Measurements from ENCODE around the gene XCL2.

Gene XCL2

GRCh38 chr1:168505006-168505405, 38.8 kb downstream of the XCL2 start:
- no peak overlapping the region for H3K4me3 ChIP-seq (ENCODE audit: low read depth, low read length)
- no peak for DNase-seq (ENCODE audit: low read depth)
- TF ChIP-seq, protein P1, sequence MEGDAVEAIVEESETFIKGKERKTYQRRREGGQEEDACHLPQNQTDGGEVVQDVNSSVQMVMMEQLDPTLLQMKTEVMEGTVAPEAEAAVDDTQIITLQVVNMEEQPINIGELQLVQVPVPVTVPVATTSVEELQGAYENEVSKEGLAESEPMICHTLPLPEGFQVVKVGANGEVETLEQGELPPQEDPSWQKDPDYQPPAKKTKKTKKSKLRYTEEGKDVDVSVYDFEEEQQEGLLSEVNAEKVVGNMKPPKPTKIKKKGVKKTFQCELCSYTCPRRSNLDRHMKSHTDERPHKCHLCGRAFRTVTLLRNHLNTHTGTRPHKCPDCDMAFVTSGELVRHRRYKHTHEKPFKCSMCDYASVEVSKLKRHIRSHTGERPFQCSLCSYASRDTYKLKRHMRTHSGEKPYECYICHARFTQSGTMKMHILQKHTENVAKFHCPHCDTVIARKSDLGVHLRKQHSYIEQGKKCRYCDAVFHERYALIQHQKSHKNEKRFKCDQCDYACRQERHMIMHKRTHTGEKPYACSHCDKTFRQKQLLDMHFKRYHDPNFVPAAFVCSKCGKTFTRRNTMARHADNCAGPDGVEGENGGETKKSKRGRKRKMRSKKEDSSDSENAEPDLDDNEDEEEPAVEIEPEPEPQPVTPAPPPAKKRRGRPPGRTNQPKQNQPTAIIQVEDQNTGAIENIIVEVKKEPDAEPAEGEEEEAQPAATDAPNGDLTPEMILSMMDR (conservative IDR thresholded peaks at IDR 0.05; ENCODE audit: low read depth, low read length) = no peak

DNA sequence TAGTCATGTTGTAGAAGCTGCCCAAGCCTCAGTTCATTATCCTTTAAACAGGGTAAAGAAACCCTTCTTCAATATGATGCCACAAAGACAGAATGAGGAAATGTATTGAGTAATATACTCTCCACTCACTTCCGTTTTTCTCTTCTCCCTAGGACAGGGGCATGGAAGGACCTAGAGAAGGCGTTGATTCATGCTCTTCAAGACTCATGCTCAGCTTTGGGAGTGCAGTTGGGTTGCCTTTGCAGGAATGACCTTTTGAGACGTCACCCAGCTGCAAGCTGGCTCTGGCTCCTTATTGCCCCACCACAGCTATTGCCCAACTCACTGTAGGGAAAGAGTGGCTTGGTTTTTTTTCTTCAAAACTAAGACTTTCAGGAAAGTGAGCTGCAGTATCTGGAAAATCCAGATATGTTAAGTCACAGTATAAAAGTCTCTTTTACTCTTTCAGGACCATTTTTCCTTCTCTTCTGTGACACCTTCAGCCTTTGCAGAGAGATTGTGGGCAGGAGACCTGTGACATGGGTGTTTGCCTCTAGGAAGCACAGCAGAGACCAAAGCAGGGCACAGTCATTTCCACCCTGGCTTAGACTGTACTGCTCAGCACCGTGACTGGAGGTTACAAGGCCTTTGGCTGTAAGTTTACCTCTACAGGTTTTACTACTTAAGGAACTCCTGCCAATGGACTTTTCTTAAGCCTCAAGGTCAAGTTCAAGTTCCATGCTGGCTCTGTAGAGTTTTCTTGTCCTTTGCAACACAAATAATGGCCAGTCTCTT, 39.5 kb downstream of the XCL2 start:
- no peak for DNase-seq (ENCODE audit: low read depth)

DNA sequence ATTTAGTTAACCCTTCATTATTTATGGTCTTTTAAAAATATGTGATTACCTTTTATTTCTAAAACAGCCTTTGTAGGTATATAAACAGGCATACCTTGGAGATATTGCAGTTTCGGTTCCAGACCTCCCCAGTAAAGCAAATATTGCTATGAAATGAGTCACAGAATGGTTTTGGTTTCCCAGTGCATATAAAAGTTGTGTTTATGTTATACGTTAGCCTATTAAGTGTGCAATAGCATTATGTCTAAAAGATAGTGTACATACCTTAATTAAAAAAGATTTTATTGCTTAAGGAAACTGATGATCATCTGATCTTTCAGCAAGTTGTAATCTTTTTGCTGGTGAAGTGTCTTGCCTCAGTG, 44.1 kb downstream of the XCL2 start:
- no peak for DNase-seq (ENCODE audit: low read depth)

More for the DNA sequence above, 39.5 kb downstream of the XCL2 start:
- no peak overlapping the region for H3K4me3 ChIP-seq (ENCODE audit: low read depth, low read length)
- TF ChIP-seq, protein P1 (conservative IDR thresholded peaks at IDR 0.05; ENCODE audit: low read depth, low read length) = no peak

GRCh38 chr1:168498956-168499687, 44.7 kb downstream of the XCL2 start:
- TF ChIP-seq, protein P1 (conservative IDR thresholded peaks at IDR 0.05; ENCODE audit: low read depth, low read length) = no peak
- DNase-seq (ENCODE audit: low read depth) = no peak

More for the DNA sequence above, 44.1 kb downstream of the XCL2 start:
- TF ChIP-seq, protein P1 (conservative IDR thresholded peaks at IDR 0.05; ENCODE audit: low read depth, low read length) = no peak
- H3K4me3 ChIP-seq (ENCODE audit: low read depth, low read length) = no peak overlapping the region

GRCh38 chr1:168498159-168498631, 45.6 kb downstream of the XCL2 start:
- no peak overlapping the region for H3K4me3 ChIP-seq (ENCODE audit: low read depth, low read length)
- DNase-seq (ENCODE audit: low read depth) = peak; percentile 45
- TF ChIP-seq, protein P1 (conservative IDR thresholded peaks at IDR 0.05; ENCODE audit: low read depth, low read length) = no peak

More at GRCh38 chr1:168498956-168499687, 44.7 kb downstream of the XCL2 start:
- H3K4me3 ChIP-seq (ENCODE audit: low read depth, low read length) = no peak overlapping the region

GRCh38 chr1:168497376-168497950, 46.3 kb downstream of the XCL2 start:
- TF ChIP-seq, protein P1 (conservative IDR thresholded peaks at IDR 0.05; ENCODE audit: low read depth, low read length) = no peak
- no peak for DNase-seq (ENCODE audit: low read depth)
- no peak overlapping the region for H3K4me3 ChIP-seq (ENCODE audit: low read depth, low read length)
